WERI-Rb-1 (cell line): ENCODE results near the gene CDC42BPG.

Source experiments
- DNase-seq: peaks from one replicate; pipeline ENCODE4 v3.0.0-alpha.2; 2020
- H3K27ac ChIP-seq: fragments of 250-450 bp; sonication (Bioruptor Pico); 2 replicates; pipeline ENCODE4 v1.5.1; 2020; ENCODE audit warnings: mild to moderate bottlenecking, moderate library complexity
- H3K27me3 ChIP-seq: fragments of 250-450 bp; sonication (Bioruptor Pico); 2 replicates; pipeline ENCODE4 v1.5.1; 2021; ENCODE audit warnings: mild to moderate bottlenecking, low read depth, moderate library complexity; ENCODE audit not compliant: insufficient read depth, severe bottlenecking
- H3K36me3 ChIP-seq: fragments of 250-450 bp; sonication (Bioruptor Pico); 2 replicates; pipeline ENCODE4 v1.5.1; 2020; ENCODE audit warnings: mild to moderate bottlenecking, moderate library complexity
- H3K4me3 ChIP-seq: 2 replicates; pipeline ENCODE4 v1.5.1; 2011; ENCODE audit warnings: low read depth, mild to moderate bottlenecking, control low read depth, low read length
- H3K9me3 ChIP-seq: fragments of 250-450 bp; sonication (Bioruptor Pico); 2 replicates; pipeline ENCODE4 v1.5.1; 2021; ENCODE audit warnings: mild to moderate bottlenecking, moderate library complexity; ENCODE audit not compliant: severe bottlenecking
- TF ChIP-seq, protein P1 (sequence below): IDR thresholded peaks from 2 replicates; pipeline ENCODE4 v1.5.1; 2011; ENCODE audit warnings: low read depth, mild to moderate bottlenecking, control low read depth, inconsistent platforms, low read length

CDC42BPG gene

DNA sequence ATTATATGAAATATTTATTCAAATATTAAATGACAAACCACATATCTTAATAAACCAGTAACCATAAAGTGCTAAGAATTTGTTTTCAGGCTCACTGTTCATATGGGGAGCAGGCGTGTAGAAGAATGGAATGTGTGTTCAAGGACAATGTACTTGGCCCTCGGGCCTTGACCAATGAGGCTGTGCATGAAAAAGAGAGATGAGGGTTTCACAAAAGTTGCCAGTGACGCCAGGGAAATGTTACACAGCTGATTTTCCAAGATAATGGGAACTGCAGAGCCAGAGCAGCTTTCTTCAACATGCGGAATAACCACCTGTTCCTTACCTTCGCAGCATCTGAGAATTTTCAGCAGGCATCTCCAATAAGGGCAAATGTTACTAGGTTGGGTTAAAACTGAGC is 70.3 kb downstream of the CDC42BPG start:
- no peak overlapping the region for H3K27ac ChIP-seq
- TF ChIP-seq, protein P1, sequence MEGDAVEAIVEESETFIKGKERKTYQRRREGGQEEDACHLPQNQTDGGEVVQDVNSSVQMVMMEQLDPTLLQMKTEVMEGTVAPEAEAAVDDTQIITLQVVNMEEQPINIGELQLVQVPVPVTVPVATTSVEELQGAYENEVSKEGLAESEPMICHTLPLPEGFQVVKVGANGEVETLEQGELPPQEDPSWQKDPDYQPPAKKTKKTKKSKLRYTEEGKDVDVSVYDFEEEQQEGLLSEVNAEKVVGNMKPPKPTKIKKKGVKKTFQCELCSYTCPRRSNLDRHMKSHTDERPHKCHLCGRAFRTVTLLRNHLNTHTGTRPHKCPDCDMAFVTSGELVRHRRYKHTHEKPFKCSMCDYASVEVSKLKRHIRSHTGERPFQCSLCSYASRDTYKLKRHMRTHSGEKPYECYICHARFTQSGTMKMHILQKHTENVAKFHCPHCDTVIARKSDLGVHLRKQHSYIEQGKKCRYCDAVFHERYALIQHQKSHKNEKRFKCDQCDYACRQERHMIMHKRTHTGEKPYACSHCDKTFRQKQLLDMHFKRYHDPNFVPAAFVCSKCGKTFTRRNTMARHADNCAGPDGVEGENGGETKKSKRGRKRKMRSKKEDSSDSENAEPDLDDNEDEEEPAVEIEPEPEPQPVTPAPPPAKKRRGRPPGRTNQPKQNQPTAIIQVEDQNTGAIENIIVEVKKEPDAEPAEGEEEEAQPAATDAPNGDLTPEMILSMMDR = no peak

More for the DNA sequence above, 70.3 kb downstream of the CDC42BPG start:
- H3K36me3 ChIP-seq = peaks cover 84% of the 10 kb centered on the region
- no peak for DNase-seq
- H3K4me3 ChIP-seq = no peak overlapping the region
- no peaks in the 10 kb centered on the region for H3K27me3 ChIP-seq
- H3K9me3 ChIP-seq = no peaks in the 10 kb centered on the region
